ENCODE measurements around the gene UNC119B. TPM values are rescaled to one million over a fixed set of nuclear protein-coding genes. Genes with fewer than 3 reads are reported as not detected.

UNC119B gene
- total RNA-seq, 1 experiment from 2014 or later, result 51.5 TPM

DNA sequence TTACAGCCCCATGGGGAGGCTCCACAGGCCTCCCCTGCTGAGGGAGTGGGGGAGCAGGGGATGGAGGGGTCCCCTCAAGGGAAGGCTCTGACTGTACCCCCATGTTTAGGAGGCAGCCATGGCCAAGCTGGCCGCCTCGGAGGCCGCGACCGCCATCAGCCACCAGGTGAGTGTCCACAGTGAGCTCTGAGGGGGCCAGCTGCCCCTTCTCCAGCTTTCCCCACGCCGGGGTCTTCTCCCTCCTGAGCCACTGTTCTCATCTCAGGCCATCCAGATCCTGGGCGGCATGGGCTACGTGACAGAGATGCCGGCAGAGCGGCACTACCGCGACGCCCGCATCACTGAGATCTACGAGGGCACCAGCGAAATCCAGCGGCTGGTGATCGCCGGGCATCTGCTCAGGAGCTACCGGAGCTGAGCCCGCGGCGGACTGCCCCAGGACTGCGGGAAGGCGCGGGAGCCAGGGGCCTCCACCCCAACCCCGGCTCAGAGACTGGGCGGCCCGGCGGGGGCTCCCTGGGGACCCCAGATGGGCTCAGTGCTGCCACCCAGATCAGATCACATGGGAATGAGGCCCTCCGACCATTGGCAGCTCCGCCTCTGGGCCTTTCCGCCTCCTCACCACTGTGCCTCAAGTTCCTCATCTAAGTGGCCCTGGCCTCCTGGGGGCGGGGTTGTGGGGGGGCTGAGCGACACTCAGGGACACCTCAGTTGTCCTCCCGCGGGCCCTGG lies 28.9 kb downstream of the UNC119B start:
- no peak overlapping the region for H3K4me2 ChIP-seq (ENCODE audit: insufficient read depth, insufficient read length, low read length)
- H3K56ac ChIP-seq (ENCODE audit: insufficient read length, low read depth, low read length), result no peak overlapping the region
- no peak overlapping the region for H3K4me3 Mint-ChIP-seq
- no peak overlapping the region for H2BK20ac ChIP-seq (ENCODE audit: low read depth, low read length, poor library complexity, severe bottlenecking)
- no peak overlapping the region for H3K27ac Mint-ChIP-seq
- H2AK5ac ChIP-seq (ENCODE audit: insufficient read length, low read length), result no peak overlapping the region
- no peak for DNase-seq
- H4K20me1 ChIP-seq (ENCODE audit: control insufficient read depth, insufficient read depth, insufficient read length), result no peaks in the 10 kb centered on the region
- H3K23me2 ChIP-seq (ENCODE audit: insufficient read length, low read depth, low read length, poor library complexity, severe bottlenecking), result no peaks in the 10 kb centered on the region
- H3K27me3 Mint-ChIP-seq (ENCODE audit: low read depth), result no peaks in the 10 kb centered on the region
- no peak overlapping the region for H3K27ac ChIP-seq (ENCODE audit: insufficient read length, low read depth, low read length)
- no peak overlapping the region for H3K23ac ChIP-seq (ENCODE audit: insufficient read length, low read depth, low read length)
- no peak for TF ChIP-seq CTCF (conservative IDR thresholded peaks at IDR 0.05)
- no peak overlapping the region for H3T11ph ChIP-seq (ENCODE audit: low read length)
- no CpG with 5 or more reads among the region's 38 CpGs for WGBS (ENCODE audit: extremely low coverage, insufficient read length, low lambda C conversion rate)
- H2BK15ac ChIP-seq (ENCODE audit: low read depth, low read length), result no peak overlapping the region
- no peaks in the 10 kb centered on the region for H3K79me2 ChIP-seq (ENCODE audit: insufficient read depth, low read length)
- H3K79me1 ChIP-seq (ENCODE audit: insufficient read depth, low read depth, low read length, poor library complexity, severe bottlenecking), result no peaks in the 10 kb centered on the region
- H4K8ac ChIP-seq (replicated peaks; ENCODE audit: insufficient read length, low read depth, low read length), result no peak overlapping the region
- H2BK12ac ChIP-seq (ENCODE audit: insufficient read length, low read depth, low read length), result no peak overlapping the region
- peaks cover 0 to 1% (median 0%) of the 10 kb centered on the region in 3 experiments; a peak in 1 of 7 replicates for H3K36me3 Mint-ChIP-seq (ENCODE audit: insufficient read depth in 1 of 3, low read depth in 3 of 3)
- H2BK5ac ChIP-seq (ENCODE audit: insufficient read length, low read length), result no peak overlapping the region
- no peak overlapping the region for H2BK120ac ChIP-seq (ENCODE audit: low read depth, low read length, poor library complexity, severe bottlenecking)
- no peak overlapping the region for H3K18ac ChIP-seq (ENCODE audit: insufficient read length, low read depth, low read length)
- H3K4me1 ChIP-seq (ENCODE audit: insufficient read depth, low read length), result no peaks in the 10 kb centered on the region
- H3K4me1 Mint-ChIP-seq, result no peaks in the 10 kb centered on the region
- H2AFZ ChIP-seq (ENCODE audit: low read length), result no peak overlapping the region
- no peak overlapping the region for H4K5ac ChIP-seq (ENCODE audit: insufficient read length, low read depth, low read length)
- no peak overlapping the region for H3K4ac ChIP-seq (ENCODE audit: low read depth, low read length)
- H3K27me3 ChIP-seq (ENCODE audit: insufficient read depth, low read length), result no peaks in the 10 kb centered on the region
- no peaks in the 10 kb centered on the region for H3K9me3 Mint-ChIP-seq
- no peak overlapping the region for H3K9ac ChIP-seq (ENCODE audit: extremely low read depth, insufficient read length, low read length)
- H3K9me3 ChIP-seq (ENCODE audit: control insufficient read depth, low read depth, low read length), result no peaks in the 10 kb centered on the region
- no peak overlapping the region for H4K91ac ChIP-seq (ENCODE audit: insufficient read length, low read depth, low read length)
- H3K14ac ChIP-seq (ENCODE audit: insufficient read depth, low read length), result no peak overlapping the region
